Naive B cell (primary cell): ENCODE measurements around the gene BSG. TPM values are rescaled to one million over a fixed set of nuclear protein-coding genes. Genes with fewer than 3 reads are reported as not detected.
A peak's percentile ranks its signal among the peaks of the same experiment; 100 is the strongest.

Source experiments
- ATAC-seq, 2 donors: fragments of 150-1000 bp; cut with Tn5 transposase; 2 replicates each; pipeline ENCODE4 v1.10.0; 2021; ENCODE audit warnings: low read depth in 2 of 2, mild to moderate bottlenecking in 2 of 2, moderate library complexity in 2 of 2
- DNase-seq: peaks from one replicate; pipeline ENCODE4 v3.0.0; 2022
- H3K27ac Mint-ChIP-seq, 6 donors: one replicate each; pipeline ENCODE4 v1.8.0; 2020 to 2022; ENCODE audit warnings: mild to moderate bottlenecking in 6 of 6, mixed read lengths in 6 of 6, moderate library complexity in 5 of 6, inconsistent platforms in 2 of 6
- H3K27me3 Mint-ChIP-seq, 3 donors: one replicate each; pipeline ENCODE4 v1.8.0; 2021 to 2022; ENCODE audit warnings: mixed read lengths in 3 of 3, mild to moderate bottlenecking in 1 of 3
- H3K36me3 Mint-ChIP-seq, 2 donors: one replicate each; pipeline ENCODE4 v1.8.0; 2020 to 2022; ENCODE audit warnings: mixed read lengths in 2 of 2, inconsistent platforms in 1 of 2, mild to moderate bottlenecking in 1 of 2
- H3K4me1 Mint-ChIP-seq, 3 donors: one replicate each; pipeline ENCODE4 v1.8.0; 2020 to 2022; ENCODE audit warnings: mixed read lengths in 3 of 3, inconsistent platforms in 1 of 3, mild to moderate bottlenecking in 1 of 3, moderate library complexity in 1 of 3
- H3K4me3 Mint-ChIP-seq, 8 donors: one replicate each; pipeline ENCODE4 v1.8.0; 2020 to 2022; ENCODE audit warnings: mild to moderate bottlenecking in 8 of 8, mixed read lengths in 8 of 8, moderate library complexity in 8 of 8, inconsistent platforms in 2 of 8
- H3K9me3 Mint-ChIP-seq, 7 donors: one replicate each; pipeline ENCODE4 v1.8.0; 2020 to 2022; ENCODE audit warnings: mixed read lengths in 7 of 7, mild to moderate bottlenecking in 5 of 7, inconsistent platforms in 2 of 7, moderate library complexity in 1 of 7
- polyA plus RNA-seq, 6 donors: library from polyadenylated mRNA; unstranded; fragments of 300-500 nt; fragmentation: Illumina TruSeq; gene quantifications; one replicate each; pipeline ENCODE4 v1.2.3, GENCODE V29; 2021; ENCODE audit warnings: low read depth in 6 of 6

BSG gene
- polyA plus RNA-seq, 6 donors from 2014 or later, result 205 to 270 (median 235) TPM

DNA sequence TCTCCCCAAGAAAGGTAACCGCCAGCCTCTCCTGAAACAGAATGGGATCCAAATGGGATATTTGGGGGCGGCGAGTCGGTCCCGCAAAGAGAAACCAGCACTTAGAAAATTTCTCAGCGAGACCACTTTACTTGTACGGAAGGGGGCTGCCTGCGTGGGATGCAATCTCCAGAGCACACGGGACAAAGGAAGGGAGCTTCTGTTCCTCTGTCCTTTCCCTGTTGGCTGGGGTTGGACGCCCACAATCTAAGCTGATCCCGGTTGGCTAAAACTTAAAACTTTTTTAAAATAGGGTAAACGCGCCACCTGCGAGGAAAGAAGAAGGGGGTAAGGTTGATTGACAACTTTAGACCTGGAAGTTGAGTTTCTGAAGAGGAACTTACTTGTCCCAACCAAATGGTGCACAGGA lies 826 bp upstream of the BSG start:
- H3K27ac Mint-ChIP-seq, result peak overlapping the region; percentile 76 to 99 (median 97)
- DNase-seq (peak; percentile 45), ATAC-seq (peak; percentile 19 to 34)
- H3K9me3 Mint-ChIP-seq, result no peaks in the 10 kb centered on the region
- H3K4me1 Mint-ChIP-seq, result peaks cover 28 to 42% (median 34%) of the 10 kb centered on the region in 3 donors
- no peaks in the 10 kb centered on the region for H3K36me3 Mint-ChIP-seq
- no peaks in the 10 kb centered on the region for H3K27me3 Mint-ChIP-seq
- peak overlapping the region; percentile 88 to 100 (median 98) for H3K4me3 Mint-ChIP-seq

DNA sequence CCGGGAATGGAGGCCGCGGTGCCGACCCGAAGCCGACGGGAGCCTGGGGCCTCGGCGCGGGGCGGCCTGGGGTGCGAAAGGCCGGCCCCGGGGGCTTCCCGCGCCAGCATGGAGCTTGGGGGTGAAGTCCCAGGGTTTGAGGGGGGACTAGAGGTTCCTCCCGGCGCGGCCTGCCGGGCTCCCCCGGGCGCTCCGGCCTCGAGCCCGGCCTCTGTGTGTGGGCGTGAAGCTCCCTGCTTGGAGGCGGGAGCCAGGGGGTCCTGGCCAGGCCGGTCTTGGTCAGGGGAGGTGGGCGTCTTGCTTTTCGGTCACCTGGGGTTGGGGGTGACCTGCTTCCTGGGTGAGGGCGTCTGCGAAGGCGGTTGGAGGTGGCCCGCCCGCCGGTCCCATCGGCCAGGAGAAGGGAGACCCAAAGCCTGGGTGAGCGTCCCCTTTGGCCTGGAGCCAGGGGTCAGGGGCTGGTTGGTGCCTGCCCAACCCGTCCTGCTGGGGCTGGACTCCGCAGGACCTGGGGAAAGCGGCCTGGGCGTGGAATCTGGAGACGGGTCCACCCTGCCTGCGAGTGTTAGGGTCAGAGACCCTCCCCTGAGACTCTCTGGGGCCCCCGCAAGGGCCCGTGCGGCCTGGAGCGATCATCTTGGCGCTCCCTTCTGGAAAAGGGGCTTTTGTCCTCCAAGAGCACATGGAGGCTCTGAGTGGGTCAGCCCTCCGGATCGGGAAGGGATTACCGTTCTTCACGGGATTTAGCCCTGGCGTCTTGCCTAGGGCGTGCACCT lies 535 bp downstream of the BSG start:
- peak overlapping the region in 4 of 6 donors; percentile 42 to 96 (median 72) for H3K27ac Mint-ChIP-seq
- H3K4me3 Mint-ChIP-seq, result peak overlapping the region; percentile 88 to 100 (median 98)
- no peaks in the 10 kb centered on the region for H3K36me3 Mint-ChIP-seq
- ATAC-seq (peak in 1 of 2 donors; percentile 21), DNase-seq (no peak)
- H3K27me3 Mint-ChIP-seq, result no peaks in the 10 kb centered on the region
- peaks cover 30 to 47% (median 34%) of the 10 kb centered on the region in 3 donors for H3K4me1 Mint-ChIP-seq
- H3K9me3 Mint-ChIP-seq, result no peaks in the 10 kb centered on the region

GRCh38 chr19:573519-573825 lies 1.1 kb downstream of the BSG start:
- Mint-ChIP-seq H3K27me3 (no peaks in the 10 kb centered on the region), H3K27ac (peak overlapping the region in 5 of 6 donors; percentile 24 to 96 (median 47)), H3K4me3 (peak overlapping the region; percentile 76 to 96 (median 88)), H3K36me3 (no peaks in the 10 kb centered on the region), H3K4me1 (peaks cover 33 to 47% (median 34%) of the 10 kb centered on the region in 3 donors), H3K9me3 (no peaks in the 10 kb centered on the region)
- DNase-seq, result no peak
- no peak for ATAC-seq

DNA sequence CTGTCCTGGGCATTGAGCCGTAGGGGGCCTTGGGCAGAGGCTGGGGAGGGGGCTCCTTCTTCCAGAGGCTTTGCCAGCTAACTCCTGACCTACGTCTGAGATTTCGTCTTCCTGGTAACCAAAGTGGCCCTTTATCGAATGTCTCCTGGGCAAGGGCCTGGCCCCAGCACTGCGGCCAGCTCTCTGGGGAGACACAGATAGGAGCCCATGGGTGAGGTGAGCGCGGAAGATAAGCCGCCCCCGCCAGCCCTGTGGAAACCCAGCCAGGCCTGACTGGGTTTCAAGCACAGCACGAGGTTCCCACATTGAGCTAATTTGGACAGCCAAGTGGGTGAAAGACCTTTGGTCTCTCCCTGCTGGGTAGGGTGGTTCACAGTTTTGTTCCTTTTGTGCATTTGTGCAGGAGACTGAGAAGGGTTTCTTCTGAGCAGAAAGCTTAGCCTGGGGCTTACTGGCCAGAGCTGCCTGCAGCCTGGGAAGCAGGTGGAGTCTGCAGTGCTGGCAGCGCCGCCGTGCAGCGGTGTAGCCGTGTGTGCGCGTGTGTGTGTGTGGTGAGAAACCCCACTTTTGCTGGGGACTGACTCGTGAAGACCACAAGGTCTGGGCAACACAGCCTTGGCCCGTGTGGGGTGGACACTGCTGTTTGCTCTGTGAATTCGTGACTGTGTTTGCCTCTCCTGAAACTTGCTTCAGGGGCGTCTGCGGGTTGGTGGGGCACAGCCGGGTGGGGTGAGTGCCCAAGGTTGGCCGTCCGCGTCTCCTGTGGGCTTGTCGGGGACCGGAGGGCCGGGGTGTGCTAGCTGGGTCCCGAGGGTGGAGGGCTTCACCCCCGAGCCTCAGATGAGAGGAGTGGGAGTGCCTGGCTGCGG lies 2.5 kb downstream of the BSG start:
- no peaks in the 10 kb centered on the region for H3K27me3 Mint-ChIP-seq
- peaks cover 31 to 47% (median 33%) of the 10 kb centered on the region in 3 donors for H3K4me1 Mint-ChIP-seq
- no peaks in the 10 kb centered on the region for H3K9me3 Mint-ChIP-seq
- ATAC-seq (no peak), DNase-seq (no peak)
- peak overlapping the region in 7 of 8 donors; percentile 51 to 96 (median 76) for H3K4me3 Mint-ChIP-seq
- no peak overlapping the region for H3K27ac Mint-ChIP-seq
- no peaks in the 10 kb centered on the region for H3K36me3 Mint-ChIP-seq

- DNase-seq (no peak), ATAC-seq (no peak)
- H3K9me3 Mint-ChIP-seq, result no peaks in the 10 kb centered on the region
- peak overlapping the region in 2 of 8 donors; percentile 54 to 95 for H3K4me3 Mint-ChIP-seq
- peaks cover 29 to 45% (median 32%) of the 10 kb centered on the region in 3 donors for H3K4me1 Mint-ChIP-seq
- H3K27ac Mint-ChIP-seq, result no peak overlapping the region
- no peaks in the 10 kb centered on the region for H3K36me3 Mint-ChIP-seq
- no peaks in the 10 kb centered on the region for H3K27me3 Mint-ChIP-seq
Measured at GRCh38 chr19:575527-576506, 3.4 kb downstream of the BSG start.

DNA sequence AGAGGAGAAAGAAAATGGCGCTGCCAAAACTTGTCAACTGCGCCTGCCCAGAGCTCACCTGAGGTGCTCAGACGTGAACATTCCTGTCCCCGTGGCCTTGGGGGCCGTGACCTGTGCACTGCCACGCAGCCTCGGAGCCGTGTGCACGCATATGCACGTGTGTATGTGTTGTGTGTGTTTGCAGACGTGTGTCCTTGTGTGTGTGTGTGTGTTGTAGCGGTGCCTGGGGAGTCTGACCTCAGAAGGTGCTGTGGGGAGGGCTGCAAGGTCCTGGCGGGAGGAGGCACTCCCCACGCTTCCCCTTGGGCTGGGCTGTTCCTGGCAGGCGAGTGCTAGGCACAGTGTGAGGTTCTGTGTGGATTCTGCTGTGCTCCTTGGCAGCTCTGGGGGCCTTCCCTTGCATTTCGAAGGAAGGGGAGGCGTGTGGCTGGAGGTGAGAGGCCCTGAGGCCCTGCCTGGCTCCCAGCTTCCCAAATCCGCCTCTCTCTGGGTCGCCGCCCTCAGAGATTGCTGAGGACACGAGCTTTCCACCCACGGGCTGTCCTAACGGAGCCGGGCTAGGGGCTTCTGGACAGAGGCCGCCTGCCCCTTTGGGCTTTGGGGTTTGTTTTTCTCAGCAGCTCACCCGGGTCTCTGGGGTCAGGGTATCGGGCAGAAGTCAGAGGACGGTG lies 4.5 kb downstream of the BSG start:
- peak overlapping the region in 2 of 8 donors; percentile 12 to 33 for H3K4me3 Mint-ChIP-seq
- no peaks in the 10 kb centered on the region for H3K36me3 Mint-ChIP-seq
- DNase-seq, result no peak
- H3K27ac Mint-ChIP-seq, result no peak overlapping the region
- H3K4me1 Mint-ChIP-seq, result peaks cover 20 to 36% (median 26%) of the 10 kb centered on the region in 3 donors
- no peak for ATAC-seq
- no peaks in the 10 kb centered on the region for H3K9me3 Mint-ChIP-seq
- H3K27me3 Mint-ChIP-seq, result no peaks in the 10 kb centered on the region

GRCh38 chr19:577439-578392 lies 5.3 kb downstream of the BSG start:
- H3K27me3 Mint-ChIP-seq, result no peaks in the 10 kb centered on the region
- H3K4me3 Mint-ChIP-seq, result peak overlapping the region in 3 of 8 donors; percentile 12 to 66 (median 33)
- no peak overlapping the region for H3K27ac Mint-ChIP-seq
- H3K9me3 Mint-ChIP-seq, result no peaks in the 10 kb centered on the region
- DNase-seq, result no peak
- H3K36me3 Mint-ChIP-seq, result no peaks in the 10 kb centered on the region
- H3K4me1 Mint-ChIP-seq, result peaks cover 18 to 30% (median 20%) of the 10 kb centered on the region in 3 donors
- no peak for ATAC-seq

GRCh38 chr19:579111-579841 lies 6.9 kb downstream of the BSG start:
- no peak overlapping the region for H3K4me3 Mint-ChIP-seq
- H3K4me1 Mint-ChIP-seq, result peaks cover 9 to 23% (median 20%) of the 10 kb centered on the region in 3 donors
- no peak for DNase-seq
- no peaks in the 10 kb centered on the region for H3K27me3 Mint-ChIP-seq
- H3K9me3 Mint-ChIP-seq, result no peaks in the 10 kb centered on the region
- no peak for ATAC-seq
- no peak overlapping the region for H3K27ac Mint-ChIP-seq
- no peaks in the 10 kb centered on the region for H3K36me3 Mint-ChIP-seq

DNA sequence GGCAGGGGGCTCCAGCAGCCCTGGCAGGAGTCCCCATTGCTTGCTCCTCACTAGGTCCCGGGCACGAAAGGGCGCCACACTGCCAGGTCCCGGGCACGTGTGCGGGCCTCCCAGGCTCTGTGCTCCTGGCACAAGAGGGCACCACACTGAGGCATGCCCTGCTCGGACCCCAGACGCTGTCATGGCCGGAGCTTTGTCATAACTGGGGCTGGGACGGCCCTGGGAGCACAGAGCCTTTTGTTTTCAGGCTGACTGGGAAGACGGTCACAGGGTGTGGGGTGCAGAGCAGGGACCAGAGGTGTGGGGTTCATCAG lies 7.4 kb downstream of the BSG start:
- Mint-ChIP-seq H3K27me3 (no peaks in the 10 kb centered on the region), H3K36me3 (no peaks in the 10 kb centered on the region), H3K4me1 (peaks cover 4 to 19% (median 16%) of the 10 kb centered on the region in 3 donors), H3K27ac (no peak overlapping the region), H3K4me3 (no peak overlapping the region), H3K9me3 (no peaks in the 10 kb centered on the region)
- DNase-seq (no peak), ATAC-seq (no peak)

GRCh38 chr19:580274-580835 lies 8.0 kb downstream of the BSG start:
- no peaks in the 10 kb centered on the region for H3K9me3 Mint-ChIP-seq
- no peaks in the 10 kb centered on the region for H3K36me3 Mint-ChIP-seq
- H3K4me1 Mint-ChIP-seq, result peaks cover 0 to 14% (median 12%) of the 10 kb centered on the region in 3 donors
- DNase-seq (no peak), ATAC-seq (no peak)
- H3K4me3 Mint-ChIP-seq, result no peak overlapping the region
- no peak overlapping the region for H3K27ac Mint-ChIP-seq
- no peaks in the 10 kb centered on the region for H3K27me3 Mint-ChIP-seq

- ATAC-seq (no peak), DNase-seq (no peak)
- H3K4me1 Mint-ChIP-seq, result peaks cover 0 to 12% (median 4%) of the 10 kb centered on the region in 3 donors
- H3K36me3 Mint-ChIP-seq, result no peaks in the 10 kb centered on the region
- no peak overlapping the region for H3K4me3 Mint-ChIP-seq
- H3K27me3 Mint-ChIP-seq, result peaks cover 0 to 9% (median 0%) of the 10 kb centered on the region in 3 donors
- H3K27ac Mint-ChIP-seq, result no peak overlapping the region
- H3K9me3 Mint-ChIP-seq, result no peaks in the 10 kb centered on the region
Measured at GRCh38 chr19:581399-582111, 9.2 kb downstream of the BSG start.
